ENCODE measurements around the gene RPL10A.
A peak's percentile ranks its signal among the peaks of the same experiment; 100 is the strongest.

The RPL10A gene

DNA sequence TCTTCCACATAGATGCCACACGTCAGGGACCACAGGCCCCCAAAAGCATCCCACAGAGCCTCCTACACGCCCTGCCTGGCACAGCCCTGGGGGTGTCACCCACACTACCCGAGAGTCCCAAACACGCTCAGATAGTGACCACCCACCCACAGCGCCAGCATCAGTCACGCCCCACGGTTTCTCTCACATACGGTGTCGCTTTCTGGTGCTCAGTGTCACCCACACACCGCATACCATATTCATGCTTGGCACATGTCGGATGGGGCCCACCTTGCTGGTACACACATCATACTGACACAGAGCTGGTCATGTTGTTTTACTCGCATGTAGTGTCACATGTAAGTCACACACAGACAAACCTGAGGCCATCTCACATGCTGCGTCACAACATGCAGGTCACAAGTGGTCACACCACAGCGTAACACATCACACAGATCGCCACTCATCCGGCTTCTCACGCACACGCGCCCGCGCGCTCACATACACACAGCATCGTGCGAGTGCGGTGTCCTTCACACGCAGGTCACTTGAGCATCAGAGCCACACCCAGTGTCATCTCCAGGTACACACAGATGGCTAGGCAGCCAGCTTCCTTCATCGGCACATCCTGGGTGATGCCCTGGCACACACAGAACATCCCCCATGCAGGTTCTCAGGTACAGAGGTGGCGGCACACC, 25.2 kb downstream of the RPL10A start:
- no peak for DNase-seq

- DNase-seq = no peak
These were observed 26.0 kb downstream of the RPL10A start for GRCh38 chr6:35494161-35494563.

DNA sequence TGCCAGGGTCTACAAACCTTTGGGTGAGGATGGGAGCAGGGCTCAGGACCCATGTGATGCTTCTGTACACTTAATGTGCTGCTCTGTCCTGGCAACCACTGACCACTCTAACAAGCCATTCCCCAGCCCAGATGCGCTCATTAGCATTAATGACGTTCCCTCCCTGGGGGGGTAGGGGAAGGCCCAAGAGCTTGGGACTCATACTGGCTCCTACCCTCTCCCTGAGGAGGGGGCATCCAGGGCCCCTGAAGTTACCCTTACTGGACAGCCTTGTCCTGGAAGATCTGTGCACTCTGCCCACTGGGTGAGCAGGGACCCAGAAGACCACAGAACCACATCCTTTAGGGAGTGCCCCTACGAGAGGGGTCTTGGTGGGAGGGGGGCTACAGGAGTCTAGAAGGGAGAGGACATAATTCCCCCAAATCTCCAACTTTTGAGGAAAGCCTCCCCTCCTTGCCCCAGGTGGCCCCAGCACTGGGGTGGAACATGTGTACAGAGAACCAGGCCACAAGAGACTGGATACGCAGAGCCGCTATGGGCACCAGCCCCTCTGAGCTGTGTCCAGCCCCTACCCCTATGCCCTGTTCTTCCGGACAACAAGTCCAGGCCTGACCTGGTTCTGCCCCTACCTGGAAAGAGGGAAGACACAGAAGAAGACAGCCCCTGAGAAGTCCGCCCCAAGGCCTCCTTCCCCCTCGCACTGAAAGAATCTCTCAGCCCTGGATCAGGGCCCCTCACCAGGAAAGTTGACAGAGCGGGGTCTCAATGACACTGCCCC, 27.2 kb downstream of the RPL10A start:
- no peak for DNase-seq

DNA sequence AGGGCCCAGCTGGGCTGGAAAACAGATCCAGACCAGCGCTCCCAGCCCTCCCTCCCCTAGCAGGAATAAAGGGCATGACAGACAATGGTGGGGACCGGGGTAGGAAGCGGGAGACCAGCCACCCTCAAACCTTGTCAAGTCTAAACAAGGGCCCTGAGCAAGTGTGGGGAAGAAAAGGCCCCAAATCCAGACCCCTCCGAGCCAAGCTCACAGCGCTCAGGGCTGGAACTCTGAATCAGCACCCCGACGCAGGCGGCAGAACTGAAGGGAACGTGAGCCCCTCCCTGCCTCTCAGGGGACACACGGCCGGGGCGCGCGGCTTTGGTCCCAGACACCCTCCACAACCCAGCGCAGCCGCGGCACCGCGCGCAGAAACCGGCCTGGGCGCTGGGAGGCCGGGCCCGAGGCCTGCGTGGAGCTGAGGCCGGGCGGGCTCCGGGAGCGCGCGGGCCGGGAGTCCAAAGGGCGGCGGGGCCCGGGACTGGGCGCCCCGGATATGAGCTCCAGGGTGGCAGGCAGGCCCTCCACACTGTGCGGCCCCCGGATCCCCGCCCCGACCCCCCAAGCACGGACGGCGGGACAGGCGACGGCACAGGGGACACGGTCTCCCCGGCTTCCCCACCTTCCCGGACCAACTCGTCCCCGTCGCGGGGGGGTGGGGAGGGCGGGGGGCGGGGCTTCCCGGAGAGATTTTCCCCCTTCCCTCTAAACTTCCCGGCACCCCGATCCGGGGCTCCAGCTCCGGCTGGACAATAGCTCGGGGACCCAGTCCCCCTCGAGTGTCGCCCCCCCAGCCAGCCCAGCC, 28.0 kb downstream of the RPL10A start:
- peak; percentile 82 for DNase-seq

DNA sequence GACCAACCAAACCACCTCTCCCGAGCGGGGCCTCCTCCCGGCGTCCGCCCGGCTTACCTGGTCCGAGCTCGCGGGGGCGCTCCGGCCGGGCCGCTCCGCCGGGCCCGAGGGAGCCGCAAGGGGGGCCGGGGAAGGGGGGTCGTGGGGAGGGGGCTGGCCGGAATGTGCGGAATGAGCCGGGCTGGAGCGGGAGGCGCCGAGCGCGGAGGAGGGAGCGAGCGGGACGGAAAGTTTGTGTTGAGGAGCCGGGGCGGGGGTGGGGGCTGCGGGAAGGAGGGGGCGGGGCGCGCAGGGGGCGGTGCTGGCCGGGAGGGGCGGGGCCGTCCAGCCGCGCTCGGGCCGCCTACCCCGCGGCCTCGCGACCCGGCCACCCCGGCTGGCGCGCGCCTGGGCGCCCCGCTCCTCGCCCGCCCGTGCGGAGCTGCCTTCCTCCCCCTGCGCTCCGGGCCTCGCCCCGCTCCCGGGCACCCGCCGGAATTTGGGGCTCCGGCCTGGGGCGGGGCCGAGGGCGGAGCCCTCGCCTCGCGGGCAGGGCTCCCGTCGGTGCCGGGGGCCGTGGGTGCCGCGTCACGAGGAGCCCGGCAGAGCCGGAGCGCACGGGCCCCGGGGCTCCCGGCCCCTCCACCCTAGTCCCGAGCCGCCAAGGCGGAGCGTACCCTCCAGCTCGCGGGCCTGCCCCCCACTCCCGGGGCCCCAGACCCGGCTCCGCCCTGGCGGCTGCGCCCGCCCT, 28.8 kb downstream of the RPL10A start, which contains the start of gene TEAD3:
TSS of gene TEAD3 (minus strand) at position 239 of the 730 bp plus-strand sequence.
- DNase-seq = peak; percentile 86

DNA sequence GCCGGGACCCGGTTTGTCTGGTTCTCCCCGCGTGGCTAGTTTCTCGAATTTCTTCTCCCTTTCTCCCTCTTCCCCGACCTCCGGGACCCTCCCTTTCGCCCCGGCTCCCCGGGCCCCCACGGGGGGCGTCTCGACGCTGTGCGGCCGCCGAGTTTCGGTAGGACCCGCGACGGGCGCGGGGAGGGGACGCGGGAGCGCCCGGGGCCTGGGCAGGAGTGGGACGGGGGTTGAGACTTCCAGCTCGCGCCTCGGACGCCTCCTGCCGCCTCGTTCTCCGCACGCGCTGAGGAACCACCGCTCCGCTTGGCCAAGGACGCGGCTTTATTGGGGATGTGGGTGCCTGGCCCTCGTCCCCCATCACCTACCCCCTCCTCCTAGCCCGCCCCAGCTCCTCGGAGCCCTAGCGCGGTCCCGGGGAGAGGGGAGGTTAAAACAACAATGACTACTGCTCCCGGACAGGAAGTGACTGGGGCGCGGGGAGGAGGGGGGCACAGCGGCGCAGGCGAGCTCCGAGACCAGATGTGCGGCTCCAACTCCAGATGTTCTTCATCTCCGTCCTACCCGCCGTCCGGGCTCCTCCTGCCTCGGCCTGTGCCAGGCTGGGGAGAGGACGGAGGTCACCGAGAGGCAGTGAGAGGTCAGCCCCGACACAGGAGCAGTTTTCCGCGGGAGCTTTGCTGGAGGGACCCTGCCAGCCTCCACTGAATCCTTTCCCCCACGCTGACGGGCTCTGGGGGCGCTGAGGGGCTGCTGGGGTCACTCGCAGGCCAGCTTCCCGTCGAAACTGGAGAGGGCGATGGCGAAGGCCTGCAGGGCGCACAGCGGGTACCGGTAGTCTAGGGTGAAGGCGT, 29.6 kb downstream of the RPL10A start:
- peak; percentile 91 for DNase-seq

DNA sequence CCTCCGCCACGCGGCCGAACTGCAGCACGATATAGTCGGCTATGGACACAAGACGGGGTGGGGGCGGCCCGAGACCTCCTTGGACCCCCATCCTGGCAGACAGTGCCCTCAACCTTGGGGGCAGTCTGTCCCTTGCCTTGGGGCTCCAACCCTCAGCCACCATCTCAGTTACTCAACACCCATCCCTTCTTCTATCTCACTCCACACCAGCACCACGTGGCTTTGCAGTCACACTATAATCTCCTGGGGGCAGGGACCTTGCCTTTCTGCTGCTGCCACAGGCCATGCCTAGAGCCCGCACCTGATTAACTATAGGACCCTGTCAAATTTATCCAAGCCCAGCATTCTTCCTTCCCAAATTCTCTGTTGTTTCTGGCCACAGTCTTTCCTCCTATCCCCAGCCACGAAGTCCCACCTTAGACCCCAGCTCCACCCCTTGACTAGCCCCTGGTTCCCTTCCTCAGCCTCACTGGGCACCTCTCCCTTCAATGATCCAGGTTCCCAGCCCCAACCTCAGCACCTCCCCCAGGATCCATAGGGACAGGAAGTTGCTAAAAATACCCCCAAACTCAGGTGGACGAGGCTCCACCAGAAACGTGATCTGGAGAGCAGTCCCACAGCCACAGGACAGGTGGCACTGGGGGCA, 30.3 kb downstream of the RPL10A start:
- no peak for DNase-seq

GRCh38 chr6:35499372-35499771, 31.2 kb downstream of the RPL10A start:
- DNase-seq = no peak

- no peak for DNase-seq
These were observed 32.6 kb downstream of the RPL10A start for GRCh38 chr6:35500782-35501181.

- DNase-seq = no peak
These were observed 33.6 kb downstream of the RPL10A start for GRCh38 chr6:35501784-35502183.

DNA sequence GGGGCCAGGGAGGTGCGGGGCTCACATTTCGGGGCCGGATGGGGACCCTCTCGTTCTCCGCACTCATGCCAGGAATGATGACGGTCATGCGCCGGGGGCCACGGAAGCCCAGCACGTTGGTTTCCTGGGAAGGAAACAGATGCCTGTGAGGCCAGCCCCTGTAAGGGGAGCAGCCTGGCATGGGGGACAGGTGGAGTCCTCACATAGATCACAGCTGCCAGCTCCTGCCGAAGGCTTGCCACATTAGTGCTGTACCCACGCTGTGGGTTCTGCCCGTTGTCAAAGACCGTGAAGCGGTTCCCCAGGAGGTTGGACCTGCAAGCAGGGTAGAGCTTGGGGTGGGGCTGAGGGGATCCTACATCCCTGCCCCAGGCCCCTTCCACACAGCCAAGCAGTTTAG, 35.3 kb downstream of the RPL10A start:
- DNase-seq = peak; percentile 57

DNA sequence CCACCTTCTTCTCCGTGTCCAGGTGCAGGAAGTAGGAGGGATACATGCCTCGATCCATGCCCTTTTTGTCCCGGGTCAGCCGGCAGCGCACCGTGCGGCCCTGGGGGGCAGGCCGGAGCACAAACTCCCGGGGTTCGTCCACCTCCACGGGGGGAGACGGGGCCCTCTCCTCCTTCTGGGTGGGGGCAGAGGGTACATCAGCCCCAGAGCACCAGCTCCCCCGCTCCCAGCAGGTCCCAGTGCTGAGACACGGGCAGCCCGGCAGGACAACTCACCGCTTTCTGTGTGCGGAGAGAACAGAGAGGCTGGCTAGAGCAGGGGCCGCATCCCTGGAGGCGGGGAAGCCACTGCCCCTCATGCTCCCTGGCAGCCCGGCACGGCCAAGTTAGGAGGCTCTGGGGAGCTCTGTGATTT, 37.8 kb downstream of the RPL10A start:
- no peak for DNase-seq

DNA sequence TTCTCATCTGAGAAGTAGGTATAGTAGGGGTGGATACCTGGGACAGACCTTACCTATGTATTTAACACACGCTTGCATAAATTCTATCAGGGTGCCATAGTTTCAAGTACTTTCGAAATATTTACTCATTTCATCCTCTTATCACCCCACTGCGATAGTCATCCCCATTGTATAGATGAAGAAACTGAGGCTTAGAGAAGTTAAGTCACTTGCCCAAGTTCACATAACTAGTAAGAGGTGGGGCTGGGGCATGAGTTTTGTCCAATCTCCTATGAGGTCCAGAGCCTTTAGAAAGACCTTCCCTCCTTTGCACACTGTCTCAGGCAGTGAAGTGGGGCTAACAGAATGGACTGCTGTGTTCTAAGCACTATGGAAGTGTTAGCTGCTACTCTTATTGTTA, 38.3 kb downstream of the RPL10A start:
- no peak for DNase-seq

DNA sequence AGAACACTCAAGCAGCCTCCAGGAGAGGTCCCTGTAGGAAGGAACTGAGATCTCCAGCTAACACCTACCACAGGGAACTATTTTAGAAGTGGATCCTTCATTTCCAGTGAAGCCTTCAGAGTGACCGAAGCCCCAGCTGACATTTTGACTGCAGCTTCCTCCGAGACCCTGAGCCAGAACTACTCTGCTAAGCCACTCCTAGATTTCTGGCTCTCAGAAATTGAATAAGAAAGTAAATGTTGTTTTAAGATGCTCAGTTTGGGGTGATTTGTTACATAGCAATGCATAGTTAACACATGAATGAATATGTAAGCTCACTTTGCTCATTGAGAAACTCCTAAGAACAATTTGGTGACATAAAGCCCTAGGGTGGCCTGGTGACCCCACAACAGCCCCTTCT, 39.0 kb downstream of the RPL10A start:
- no peak for DNase-seq

GRCh38 chr6:35508027-35508426, 39.8 kb downstream of the RPL10A start:
- no peak for DNase-seq

DNA sequence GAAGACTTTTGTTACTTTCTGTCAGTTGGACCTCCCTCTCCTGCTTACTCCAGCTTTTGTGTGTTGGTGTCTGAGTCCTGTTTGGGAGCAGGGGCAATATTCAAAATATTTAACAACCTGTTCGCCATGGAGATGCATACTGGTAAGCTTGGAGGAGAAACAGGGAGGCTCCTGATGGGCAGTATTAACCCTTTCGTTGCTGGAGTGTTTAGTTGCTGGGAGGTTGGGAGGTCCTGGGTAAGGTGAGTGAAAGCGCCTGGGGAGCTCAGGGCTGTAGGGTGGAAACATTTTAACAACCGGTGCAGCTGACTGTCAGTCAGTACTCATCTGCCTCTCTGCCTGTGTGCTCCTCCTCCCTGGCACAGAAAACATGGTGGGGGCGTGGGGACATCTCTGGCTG, 40.3 kb downstream of the RPL10A start:
- no peak for DNase-seq

- no peak for DNase-seq
These were observed 42.8 kb downstream of the RPL10A start for GRCh38 chr6:35510916-35511561.

GRCh38 chr6:35511562-35511941, 43.4 kb downstream of the RPL10A start:
- no peak for DNase-seq

DNA sequence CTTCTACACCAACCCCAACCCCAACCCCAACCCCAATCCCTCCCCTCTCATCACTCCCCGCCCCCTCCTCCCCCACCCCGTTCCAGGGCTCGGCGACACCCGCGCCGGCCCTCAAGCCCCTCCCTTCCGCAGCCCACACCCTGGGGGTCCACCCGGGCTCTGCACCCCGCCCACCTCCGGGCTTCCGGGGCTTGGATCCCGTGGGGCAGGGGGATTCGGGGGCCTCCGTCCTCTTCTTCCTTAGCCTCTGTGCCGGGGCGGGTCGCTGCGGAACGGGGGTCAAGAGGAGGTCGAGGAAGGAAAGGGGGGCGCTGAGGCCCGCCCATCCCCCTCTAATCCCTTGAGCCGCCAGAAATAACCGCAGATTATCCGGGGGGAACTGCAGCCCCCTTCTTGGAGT, 43.8 kb downstream of the RPL10A start:
- DNase-seq = peak; percentile 24

- no peak for DNase-seq
These were observed 44.5 kb downstream of the RPL10A start, which contains the start of gene TULP1 for GRCh38 chr6:35512740-35513139. TULP1 (minus strand) TSS chr6:35512896; CDS start chr6:35512858, 38 bp downstream.

DNA sequence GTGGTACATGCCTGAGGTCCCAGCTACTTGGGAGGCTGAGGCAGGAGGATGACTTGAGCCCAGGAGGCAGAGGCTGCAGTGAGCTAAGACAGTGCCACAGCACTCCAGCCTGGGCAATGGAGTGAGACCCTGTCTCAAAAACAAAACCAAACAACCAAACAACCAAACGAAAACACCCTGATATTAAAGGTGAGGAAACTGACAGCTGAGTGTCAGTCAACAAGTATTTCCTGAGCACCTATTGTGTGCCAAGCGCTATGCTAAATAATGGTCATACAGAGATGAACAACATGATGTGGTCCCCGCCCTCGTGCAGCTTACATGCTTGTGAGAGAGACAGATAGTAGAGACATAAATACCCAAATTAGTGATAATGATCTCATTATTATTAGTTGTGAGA, 46.4 kb downstream of the RPL10A start:
- no peak for DNase-seq

Measured in femur (tissue), 1 donor.